ENCODE measurements around the gene BICRA. TPM values are rescaled to one million over a fixed set of nuclear protein-coding genes. Genes with fewer than 3 reads are reported as not detected.

The BICRA gene
- total and polyA plus RNA-seq, 2 donors (not counting 1 experiment from before 2014, with no cell fraction given) = 14.1 to 34.7 TPM

DNA sequence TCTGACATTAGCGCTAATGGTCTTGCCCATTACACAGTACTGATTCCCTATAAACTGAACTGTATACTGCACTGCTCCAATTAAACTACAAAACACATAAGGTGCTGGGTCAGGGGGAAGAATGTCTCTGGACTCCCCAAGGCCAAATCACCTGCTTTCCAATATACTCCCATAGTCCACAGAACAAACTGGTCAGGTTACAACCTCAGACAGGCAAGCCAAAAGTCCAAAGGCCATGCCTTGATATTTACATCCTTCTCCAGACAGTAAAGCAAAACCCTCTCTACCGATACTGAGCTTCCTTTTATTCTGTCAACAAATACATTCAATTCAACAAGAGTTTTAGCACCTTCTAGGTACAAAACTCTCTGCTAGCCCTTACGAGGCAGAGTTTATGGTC lies 44.9 kb upstream of the BICRA start:
- Histone ChIP-seq H3K27me3 (replicated peaks in 1 of 4; ENCODE audit: control extremely low read depth in 1 of 4, control insufficient read depth in 3 of 4, insufficient read depth in 4 of 4, low read length in 3 of 4) (peaks cover 0 to 4% (median 2%) of the 10 kb centered on the region in 4 experiments), H3K9ac (ENCODE audit: low read length) (no peak overlapping the region), H3K4me3 (ENCODE audit: control extremely low read depth in 1 of 5, extremely low read depth in 1 of 5, insufficient read depth in 1 of 5, low read depth in 2 of 5, low read length in 4 of 5) (no peak overlapping the region), H3K27ac (ENCODE audit: low read length in 2 of 2) (no peak overlapping the region), H4K20me1 (ENCODE audit: control insufficient read depth, insufficient read depth, low read length, poor library complexity, severe bottlenecking) (no peaks in the 10 kb centered on the region), H3K4me1 (ENCODE audit: control insufficient read depth in 2 of 2, insufficient read depth in 2 of 2, low read length in 2 of 2) (no peaks in the 10 kb centered on the region), H3K36me3 (replicated peaks in 1 of 2; ENCODE audit: control extremely low read depth in 1 of 2, control insufficient read depth in 1 of 2, extremely low read depth in 1 of 2, insufficient read depth in 2 of 2, low read length in 1 of 2) (no peaks in the 10 kb centered on the region), H2AFZ (ENCODE audit: insufficient read depth, low read depth, low read length, poor library complexity, severe bottlenecking) (no peak overlapping the region), H3K4me2 (replicated peaks; ENCODE audit: low read depth, low read length, poor library complexity, severe bottlenecking) (no peak overlapping the region), H3K79me2 (ENCODE audit: control insufficient read depth, insufficient read depth, low read length) (no peaks in the 10 kb centered on the region), H3K9me3 (ENCODE audit: control extremely low read depth in 1 of 3, control insufficient read depth in 2 of 3, insufficient read depth in 1 of 3, low read length in 2 of 3) (no peaks in the 10 kb centered on the region)
- Mint-ChIP-seq H3K9me3 (ENCODE audit: insufficient read depth) (no peaks in the 10 kb centered on the region), H3K4me3 (no peak overlapping the region), H3K27me3 (peaks cover 31% of the 10 kb centered on the region), H3K4me1 (no peaks in the 10 kb centered on the region), H3K27ac (no peak overlapping the region)
- POLR2A ChIA-PET = interaction anchor here (0.7 kb wide), 1 partner anchor 29 kb away, joined by 3 read pairs; no protein-coding TSS in a partner anchor
- intact Hi-C loops (cut with micrococcal nuclease) = no loop called here
- TF ChIP-seq, protein P1, sequence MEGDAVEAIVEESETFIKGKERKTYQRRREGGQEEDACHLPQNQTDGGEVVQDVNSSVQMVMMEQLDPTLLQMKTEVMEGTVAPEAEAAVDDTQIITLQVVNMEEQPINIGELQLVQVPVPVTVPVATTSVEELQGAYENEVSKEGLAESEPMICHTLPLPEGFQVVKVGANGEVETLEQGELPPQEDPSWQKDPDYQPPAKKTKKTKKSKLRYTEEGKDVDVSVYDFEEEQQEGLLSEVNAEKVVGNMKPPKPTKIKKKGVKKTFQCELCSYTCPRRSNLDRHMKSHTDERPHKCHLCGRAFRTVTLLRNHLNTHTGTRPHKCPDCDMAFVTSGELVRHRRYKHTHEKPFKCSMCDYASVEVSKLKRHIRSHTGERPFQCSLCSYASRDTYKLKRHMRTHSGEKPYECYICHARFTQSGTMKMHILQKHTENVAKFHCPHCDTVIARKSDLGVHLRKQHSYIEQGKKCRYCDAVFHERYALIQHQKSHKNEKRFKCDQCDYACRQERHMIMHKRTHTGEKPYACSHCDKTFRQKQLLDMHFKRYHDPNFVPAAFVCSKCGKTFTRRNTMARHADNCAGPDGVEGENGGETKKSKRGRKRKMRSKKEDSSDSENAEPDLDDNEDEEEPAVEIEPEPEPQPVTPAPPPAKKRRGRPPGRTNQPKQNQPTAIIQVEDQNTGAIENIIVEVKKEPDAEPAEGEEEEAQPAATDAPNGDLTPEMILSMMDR (IDR thresholded peaks at IDR 0.05) = no peak
- TF ChIP-seq EZH2 (IDR thresholded peaks at IDR 0.05; ENCODE audit: borderline replicate concordance, insufficient read depth, low read depth, low read length, poor library complexity, severe bottlenecking) = no peak
- no peak for DNase-seq
- CTCF ChIA-PET = no interaction called here
- ATAC-seq (ENCODE audit: low read depth) = no peak
- WGBS (ENCODE audit: insufficient coverage) = 94% methylated on average over 2 of the region's 3 CpGs

DNA sequence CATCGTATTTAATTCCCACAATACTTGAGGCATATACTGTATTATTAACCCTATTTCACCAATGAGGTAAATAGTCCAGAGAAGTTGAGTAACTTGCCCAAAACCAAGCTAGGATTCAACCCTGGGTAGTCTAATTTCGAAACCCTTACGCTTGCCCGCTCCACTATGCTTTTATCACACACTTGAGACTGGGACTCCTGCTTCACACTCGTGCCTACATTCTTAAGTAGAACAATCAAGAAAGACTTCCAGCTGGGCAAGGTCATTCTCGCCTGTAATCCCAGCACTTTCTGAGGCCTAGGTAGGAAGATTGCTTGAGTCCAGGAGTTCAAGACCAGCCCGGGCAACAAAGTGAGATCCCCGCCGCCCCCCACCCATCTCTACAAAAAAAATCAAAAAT lies 39.6 kb upstream of the BICRA start:
- peaks cover 0 to 20% (median 15%) of the 10 kb centered on the region in 4 experiments for H3K27me3 ChIP-seq (replicated peaks in 1 of 4; ENCODE audit: control extremely low read depth in 1 of 4, control insufficient read depth in 3 of 4, insufficient read depth in 4 of 4, low read length in 3 of 4)
- Mint-ChIP-seq H3K4me3 (no peak overlapping the region), H3K27me3 (peaks cover 33% of the 10 kb centered on the region), H3K27ac (no peak overlapping the region), H3K4me1 (peaks cover 4% of the 10 kb centered on the region), H3K9me3 (ENCODE audit: insufficient read depth) (no peaks in the 10 kb centered on the region)
- intact Hi-C loops (cut with micrococcal nuclease) = no loop called here
- no peak overlapping the region for H3K4me2 ChIP-seq (replicated peaks; ENCODE audit: low read depth, low read length, poor library complexity, severe bottlenecking)
- no peak overlapping the region for H3K27ac ChIP-seq (ENCODE audit: low read length in 2 of 2)
- DNase-seq = no peak
- no peaks in the 10 kb centered on the region for H3K79me2 ChIP-seq (ENCODE audit: control insufficient read depth, insufficient read depth, low read length)
- WGBS (ENCODE audit: insufficient coverage) = 100% methylated on average over 3 of the region's 9 CpGs
- POLR2A ChIA-PET = no interaction called here
- H4K20me1 ChIP-seq (ENCODE audit: control insufficient read depth, insufficient read depth, low read length, poor library complexity, severe bottlenecking) = no peaks in the 10 kb centered on the region
- CTCF ChIA-PET = no interaction called here
- ATAC-seq (ENCODE audit: low read depth) = no peak
- no peak overlapping the region for H2AFZ ChIP-seq (ENCODE audit: insufficient read depth, low read depth, low read length, poor library complexity, severe bottlenecking)
- no peaks in the 10 kb centered on the region for H3K36me3 ChIP-seq (replicated peaks in 1 of 2; ENCODE audit: control extremely low read depth in 1 of 2, control insufficient read depth in 1 of 2, extremely low read depth in 1 of 2, insufficient read depth in 2 of 2, low read length in 1 of 2)
- H3K4me1 ChIP-seq (ENCODE audit: control insufficient read depth in 2 of 2, insufficient read depth in 2 of 2, low read length in 2 of 2) = peaks cover 7 to 11% of the 10 kb centered on the region in 2 donors
- no peak overlapping the region for H3K9ac ChIP-seq (ENCODE audit: low read length)
- TF ChIP-seq, protein P1 (IDR thresholded peaks at IDR 0.05) = no peak
- TF ChIP-seq EZH2 (IDR thresholded peaks at IDR 0.05; ENCODE audit: borderline replicate concordance, insufficient read depth, low read depth, low read length, poor library complexity, severe bottlenecking) = no peak
- H3K9me3 ChIP-seq (ENCODE audit: control extremely low read depth in 1 of 3, control insufficient read depth in 2 of 3, insufficient read depth in 1 of 3, low read length in 2 of 3) = peaks cover 0 to 16% (median 0%) of the 10 kb centered on the region in 3 donors
- no peak overlapping the region for H3K4me3 ChIP-seq (ENCODE audit: control extremely low read depth in 1 of 5, extremely low read depth in 1 of 5, insufficient read depth in 1 of 5, low read depth in 2 of 5, low read length in 4 of 5)
